ENCODE data around the gene IQCM.

- TF ChIP-seq CTCF (conservative IDR thresholded peaks at IDR 0.05 in 1 of 2, IDR thresholded peaks at IDR 0.05 in 1 of 2; ENCODE audit: extremely low read depth in 1 of 2, insufficient read depth in 1 of 2, low read depth in 1 of 2, low read length in 2 of 2) (no peak), EZH2 (IDR thresholded peaks at IDR 0.05; ENCODE audit: borderline replicate concordance, low read length) (no peak)
These were observed 107.0 kb downstream of the IQCM start for GRCh38 chr4:149708513-149709130.
